RKO (cell line): ENCODE data around the gene MBNL2.
A peak's percentile ranks its signal among the peaks of the same experiment; 100 is the strongest.

ENCODE experiments used
- DNase-seq: peaks from one replicate; pipeline ENCODE4 v3.0.0-alpha.2; 2016; ENCODE audit warnings: low spot score

MBNL2 gene

GRCh38 chr13:97384371-97384770, 162.2 kb downstream of the MBNL2 start:
- no peak for DNase-seq

GRCh38 chr13:97385146-97385545, 163.0 kb downstream of the MBNL2 start:
- no peak for DNase-seq

DNA sequence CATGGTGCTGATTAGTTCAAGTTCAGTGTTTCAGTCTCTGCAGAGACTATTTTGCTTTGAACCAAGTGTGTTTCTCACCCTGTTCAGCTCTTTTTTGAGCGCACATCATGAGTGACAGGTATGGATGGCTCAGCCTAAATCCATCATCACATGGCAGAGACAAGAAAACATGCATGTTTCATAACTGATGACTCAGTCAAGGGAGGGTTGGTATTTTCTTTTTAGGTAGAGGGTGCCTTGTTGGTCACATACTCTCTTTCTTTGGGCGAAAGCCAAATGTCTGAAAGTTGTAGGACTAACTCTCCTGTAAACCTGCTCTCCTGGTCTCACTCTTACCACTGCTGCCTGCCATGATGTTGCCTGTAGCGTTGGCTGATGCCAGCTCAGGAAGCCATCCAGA, 163.7 kb downstream of the MBNL2 start:
- no peak for DNase-seq

- DNase-seq, result no peak
Measured at GRCh38 chr13:97386801-97387484, 164.8 kb downstream of the MBNL2 start.

GRCh38 chr13:97387485-97387839, 165.3 kb downstream of the MBNL2 start:
- DNase-seq, result no peak

DNA sequence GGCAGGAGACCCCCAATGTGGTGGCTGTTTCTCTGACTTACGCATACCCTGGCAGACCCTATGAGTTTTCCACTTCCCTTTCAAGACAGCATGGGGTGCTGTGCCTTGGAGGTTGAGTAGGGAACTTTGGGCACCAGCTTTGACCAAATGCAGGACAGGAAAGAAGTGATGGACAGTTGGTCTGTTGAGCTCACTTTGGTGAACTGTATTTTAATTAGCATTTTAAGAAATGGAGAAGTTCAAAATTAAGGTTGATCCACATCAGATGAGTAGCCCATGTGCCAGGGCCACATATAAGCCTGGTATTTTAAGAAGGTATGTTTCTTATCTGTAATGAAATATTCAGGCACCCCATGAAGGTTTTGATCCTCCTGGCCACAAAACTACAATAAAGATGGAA, 165.8 kb downstream of the MBNL2 start:
- DNase-seq, result no peak

- DNase-seq, result no peak
Measured at GRCh38 chr13:97388373-97388772, 166.2 kb downstream of the MBNL2 start.

- no peak for DNase-seq
Measured at GRCh38 chr13:97390941-97391600, 168.9 kb downstream of the MBNL2 start.

GRCh38 chr13:97392020-97392419, 169.9 kb downstream of the MBNL2 start:
- DNase-seq, result no peak

- no peak for DNase-seq
Measured at GRCh38 chr13:97394542-97394941, 172.4 kb downstream of the MBNL2 start.

- DNase-seq, result peak; percentile 63
Measured at GRCh38 chr13:97395447-97396136, 173.5 kb downstream of the MBNL2 start.

GRCh38 chr13:97397267-97397666, 175.1 kb downstream of the MBNL2 start:
- DNase-seq, result no peak

DNA sequence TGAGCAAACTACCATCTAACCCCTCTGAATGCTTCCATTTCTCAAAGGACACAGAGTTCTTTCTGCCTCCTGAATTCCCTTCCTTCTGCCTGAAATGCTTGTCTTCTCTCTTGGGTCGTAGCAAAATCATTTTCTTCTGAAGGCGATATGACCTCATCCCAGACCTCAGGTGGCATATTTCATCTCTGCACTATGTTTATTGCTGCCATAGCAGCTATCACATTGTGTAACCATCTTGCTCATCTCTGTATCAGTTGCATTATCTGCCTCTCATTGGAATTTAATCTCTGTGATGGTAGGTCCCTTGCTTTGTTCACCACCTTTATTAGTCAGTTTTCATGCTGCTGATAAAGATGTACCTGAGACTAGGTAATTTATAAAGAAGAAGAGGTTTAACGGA, 179.3 kb downstream of the MBNL2 start:
- no peak for DNase-seq

DNA sequence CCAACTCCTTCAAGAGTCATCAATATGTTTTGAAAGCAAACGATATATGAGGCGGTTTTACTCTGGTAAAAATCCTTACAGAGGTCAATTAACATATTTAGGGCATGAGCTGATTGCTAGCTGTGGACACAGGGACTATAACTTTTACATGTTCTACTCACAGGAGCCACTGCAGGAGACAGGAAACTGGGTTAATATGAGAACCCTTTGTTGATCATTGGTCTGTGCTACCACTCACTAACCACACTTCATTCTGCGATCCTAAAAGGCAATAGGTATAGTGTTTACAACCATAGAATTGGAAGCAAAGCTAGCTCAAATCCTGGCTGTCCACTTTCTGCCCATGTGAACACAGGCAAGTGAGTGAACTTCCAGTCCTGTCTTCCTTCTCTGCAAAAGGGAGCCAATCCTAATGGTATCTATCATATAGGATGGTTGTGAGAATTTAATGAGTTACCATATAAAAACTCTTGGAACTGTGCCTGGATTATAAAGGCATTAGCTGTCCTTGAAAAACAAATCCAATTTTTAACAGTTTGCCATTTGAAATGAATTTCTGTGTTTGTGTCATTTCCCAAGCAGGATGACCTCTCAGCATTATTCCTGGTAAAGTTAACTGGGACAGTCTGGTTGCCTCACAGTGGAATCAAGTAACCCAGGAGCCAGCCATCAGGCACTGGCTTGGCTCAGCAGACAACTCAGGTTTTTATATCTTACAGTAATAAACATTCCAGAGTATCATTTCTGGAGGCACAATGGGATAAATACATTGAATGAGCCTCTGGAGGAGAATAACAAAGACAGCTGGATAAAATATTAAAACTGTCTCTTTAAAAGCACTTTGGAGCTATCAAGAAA, 182.0 kb downstream of the MBNL2 start:
- no peak for DNase-seq

DNA sequence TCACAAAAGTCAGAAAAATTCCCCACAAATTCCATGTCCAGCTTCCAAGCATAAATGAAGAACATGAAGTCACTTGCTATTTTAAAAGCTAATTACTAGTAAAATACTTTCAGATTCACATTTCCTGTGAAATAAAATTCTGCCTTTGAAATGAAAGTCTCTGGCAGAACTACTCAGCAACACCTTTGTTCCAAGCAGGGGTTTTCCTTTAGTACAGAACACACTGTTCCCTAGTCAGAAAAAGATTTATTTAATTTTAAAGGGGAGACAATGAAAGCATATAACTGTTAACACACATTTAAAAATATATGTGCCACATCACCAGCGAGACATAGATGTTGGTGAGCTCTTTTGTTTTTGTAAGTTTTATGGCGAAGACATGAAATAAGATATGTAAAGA, 185.4 kb downstream of the MBNL2 start:
- DNase-seq, result no peak

DNA sequence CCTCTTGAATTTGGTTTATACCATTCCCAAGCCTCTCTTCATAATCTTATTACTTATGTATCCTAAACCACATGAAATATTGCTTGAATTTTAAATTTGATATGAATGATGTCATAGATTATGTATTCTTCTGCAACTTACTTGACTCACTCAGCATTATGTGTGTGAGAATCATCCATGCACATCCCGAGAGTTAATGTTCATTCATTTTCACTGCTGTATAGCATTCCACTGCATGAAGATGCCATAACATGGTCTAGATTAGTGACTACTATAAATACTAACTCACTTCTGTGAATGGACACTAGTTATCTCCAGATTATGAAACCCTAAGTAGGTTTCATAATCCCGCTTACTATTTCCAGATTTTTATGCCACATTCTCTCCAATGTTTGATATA, 186.8 kb downstream of the MBNL2 start:
- DNase-seq, result no peak

GRCh38 chr13:97411984-97412383, 189.9 kb downstream of the MBNL2 start:
- DNase-seq, result no peak

GRCh38 chr13:97413694-97414093, 191.6 kb downstream of the MBNL2 start:
- DNase-seq, result no peak

DNA sequence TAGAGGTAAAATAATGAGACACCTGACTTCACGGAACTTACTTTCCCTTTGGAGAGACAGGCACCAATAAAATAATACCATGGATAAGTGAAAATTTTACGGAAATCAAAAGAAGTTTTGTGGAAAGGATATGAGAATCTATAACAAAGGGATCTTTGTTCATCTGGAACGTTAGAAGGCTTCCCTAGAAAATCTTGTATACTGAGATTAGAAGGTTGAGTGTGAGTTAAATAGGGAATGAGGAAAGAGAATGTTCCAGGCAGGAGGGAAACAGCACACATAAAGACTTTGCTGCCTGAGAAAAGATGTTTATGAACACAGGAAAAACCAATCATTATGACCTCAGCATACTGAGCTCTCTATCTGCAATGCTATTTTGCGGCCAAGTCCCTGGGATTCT, 192.3 kb downstream of the MBNL2 start:
- no peak for DNase-seq

DNA sequence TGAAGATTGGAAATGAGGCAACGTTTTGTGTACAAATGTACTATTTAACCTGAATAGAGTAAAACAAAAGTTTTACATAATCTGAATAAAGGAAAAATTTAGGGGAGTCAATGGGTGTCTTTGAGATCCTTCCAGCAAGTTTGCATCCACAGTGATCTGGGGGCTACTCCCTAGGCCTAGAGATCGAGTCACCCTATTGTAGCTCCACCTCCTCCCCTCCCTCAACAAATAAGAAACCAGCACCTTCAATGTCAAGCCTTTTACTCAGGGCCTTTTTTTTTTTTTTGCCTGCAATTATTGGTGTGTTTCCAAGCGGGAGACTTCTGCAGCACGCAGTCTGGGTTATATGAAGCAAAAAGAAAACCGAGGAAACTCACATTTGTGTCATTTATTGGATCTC, 195.6 kb downstream of the MBNL2 start:
- no peak for DNase-seq

GRCh38 chr13:97422118-97423054, 200.3 kb downstream of the MBNL2 start:
- DNase-seq, result no peak
